Measurements from ENCODE around the gene SHANK1.
"Not testable (repeated sequence)": the region's sequence is repeated elsewhere in the genome, so short reads cannot be mapped to it uniquely, and the experiment has no call there.

Gene SHANK1

GRCh38 chr19:50750010-50750409 is 30.4 kb upstream of the SHANK1 start:
- Histone ChIP-seq H3K27me3 (ENCODE audit: control insufficient read depth, insufficient read depth, low read length) (0 out of 2 replicates have a peak, but pooled peaks cover under 1% of the 10 kb centered on the region), H3K4me3 (ENCODE audit: low read depth, low read length) (no peak overlapping the region), H3K4me1 (ENCODE audit: control insufficient read depth, insufficient read depth, low read length) (no peaks in the 10 kb centered on the region), H3K9me3 (ENCODE audit: control insufficient read depth, insufficient read depth, low read depth, low read length) (no peaks in the 10 kb centered on the region), H3K9ac (ENCODE audit: low read length) (no peak overlapping the region), H3K36me3 (ENCODE audit: control insufficient read depth, insufficient read depth, low read length) (no peaks in the 10 kb centered on the region), H3K27ac (ENCODE audit: low read depth, low read length) (no peak overlapping the region)

DNA sequence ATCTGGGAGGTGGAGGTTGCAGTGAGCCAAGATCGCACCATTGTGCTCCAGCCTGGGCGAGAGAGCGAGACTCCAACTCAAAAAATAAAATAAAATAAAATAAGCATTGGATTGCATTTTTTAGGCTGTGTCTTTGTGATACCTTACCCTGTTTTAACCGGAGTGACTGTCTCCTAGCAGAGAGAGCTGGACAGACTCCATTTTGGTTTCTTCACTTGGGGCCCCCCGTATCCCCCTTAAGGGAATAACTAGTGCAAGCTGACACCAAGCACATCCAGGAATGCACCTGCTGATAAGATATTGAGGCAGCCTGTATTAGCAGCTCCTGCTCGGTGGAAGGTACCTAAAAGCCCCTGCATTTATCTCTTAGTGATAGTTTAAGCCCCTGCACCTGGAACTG is 29.9 kb upstream of the SHANK1 start:
- no peaks in the 10 kb centered on the region for H3K9me3 ChIP-seq (ENCODE audit: control insufficient read depth, insufficient read depth, low read depth, low read length)
- H3K4me1 ChIP-seq (ENCODE audit: control insufficient read depth, insufficient read depth, low read length): no peaks in the 10 kb centered on the region
- no peaks in the 10 kb centered on the region for H3K36me3 ChIP-seq (ENCODE audit: control insufficient read depth, insufficient read depth, low read length)
- no peak overlapping the region for H3K4me3 ChIP-seq (ENCODE audit: low read depth, low read length)
- H3K27ac ChIP-seq (ENCODE audit: low read depth, low read length): no peak overlapping the region
- no peaks in the 10 kb centered on the region for H3K27me3 ChIP-seq (ENCODE audit: control insufficient read depth, insufficient read depth, low read length)
- H3K9ac ChIP-seq (ENCODE audit: low read length): no peak overlapping the region

- H3K27me3 ChIP-seq (ENCODE audit: control insufficient read depth, insufficient read depth, low read length); H3K9ac ChIP-seq (ENCODE audit: low read length); H3K4me3 ChIP-seq (ENCODE audit: low read depth, low read length); H3K27ac ChIP-seq (ENCODE audit: low read depth, low read length); H3K36me3 ChIP-seq (ENCODE audit: control insufficient read depth, insufficient read depth, low read length); H3K9me3 ChIP-seq (ENCODE audit: control insufficient read depth, insufficient read depth, low read depth, low read length); H3K4me1 ChIP-seq (ENCODE audit: control insufficient read depth, insufficient read depth, low read length): not testable (repeated sequence)
Measured at GRCh38 chr19:50747141-50747540, 27.5 kb upstream of the SHANK1 start.

- no peaks in the 10 kb centered on the region for H3K9me3 ChIP-seq (ENCODE audit: control insufficient read depth, insufficient read depth, low read depth, low read length)
- H3K27me3 ChIP-seq (ENCODE audit: control insufficient read depth, insufficient read depth, low read length): no peaks in the 10 kb centered on the region; the same call in 1 of the 2 replicates
- H3K4me3 ChIP-seq (ENCODE audit: low read depth, low read length): no peak overlapping the region
- H3K4me1 ChIP-seq (ENCODE audit: control insufficient read depth, insufficient read depth, low read length): no peaks in the 10 kb centered on the region
- H3K27ac ChIP-seq (ENCODE audit: low read depth, low read length): no peak overlapping the region
- H3K36me3 ChIP-seq (ENCODE audit: control insufficient read depth, insufficient read depth, low read length): no peaks in the 10 kb centered on the region
- no peak overlapping the region for H3K9ac ChIP-seq (ENCODE audit: low read length)
Measured at GRCh38 chr19:50745221-50745620, 25.6 kb upstream of the SHANK1 start.

DNA sequence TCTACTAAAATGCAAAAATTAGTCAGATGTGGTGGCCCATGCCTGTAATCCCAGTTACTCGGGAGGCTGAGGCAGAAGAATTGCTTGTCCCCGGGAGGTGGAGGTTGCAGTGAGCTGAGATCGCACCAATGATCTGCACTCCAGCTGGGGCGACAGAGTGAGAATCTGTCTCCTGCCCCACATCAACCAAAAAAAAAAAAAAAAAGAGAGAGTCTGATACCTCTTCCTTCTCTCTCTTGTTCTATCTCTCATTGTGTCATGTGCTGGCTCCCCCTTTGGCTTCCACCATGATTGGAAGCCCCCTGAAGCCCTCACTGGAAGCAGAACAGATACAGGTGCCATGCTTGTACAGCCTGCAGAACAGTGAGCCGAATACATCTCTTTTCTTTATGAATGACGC is 23.9 kb upstream of the SHANK1 start:
- Histone ChIP-seq H3K36me3 (ENCODE audit: control insufficient read depth, insufficient read depth, low read length) (no peaks in the 10 kb centered on the region), H3K9ac (ENCODE audit: low read length) (no peak overlapping the region), H3K9me3 (ENCODE audit: control insufficient read depth, insufficient read depth, low read depth, low read length) (no peaks in the 10 kb centered on the region), H3K4me3 (ENCODE audit: low read depth, low read length) (no peak overlapping the region), H3K27me3 (ENCODE audit: control insufficient read depth, insufficient read depth, low read length) (peaks cover 3% of the 10 kb centered on the region), H3K4me1 (ENCODE audit: control insufficient read depth, insufficient read depth, low read length) (no peaks in the 10 kb centered on the region), H3K27ac (ENCODE audit: low read depth, low read length) (no peak overlapping the region)

DNA sequence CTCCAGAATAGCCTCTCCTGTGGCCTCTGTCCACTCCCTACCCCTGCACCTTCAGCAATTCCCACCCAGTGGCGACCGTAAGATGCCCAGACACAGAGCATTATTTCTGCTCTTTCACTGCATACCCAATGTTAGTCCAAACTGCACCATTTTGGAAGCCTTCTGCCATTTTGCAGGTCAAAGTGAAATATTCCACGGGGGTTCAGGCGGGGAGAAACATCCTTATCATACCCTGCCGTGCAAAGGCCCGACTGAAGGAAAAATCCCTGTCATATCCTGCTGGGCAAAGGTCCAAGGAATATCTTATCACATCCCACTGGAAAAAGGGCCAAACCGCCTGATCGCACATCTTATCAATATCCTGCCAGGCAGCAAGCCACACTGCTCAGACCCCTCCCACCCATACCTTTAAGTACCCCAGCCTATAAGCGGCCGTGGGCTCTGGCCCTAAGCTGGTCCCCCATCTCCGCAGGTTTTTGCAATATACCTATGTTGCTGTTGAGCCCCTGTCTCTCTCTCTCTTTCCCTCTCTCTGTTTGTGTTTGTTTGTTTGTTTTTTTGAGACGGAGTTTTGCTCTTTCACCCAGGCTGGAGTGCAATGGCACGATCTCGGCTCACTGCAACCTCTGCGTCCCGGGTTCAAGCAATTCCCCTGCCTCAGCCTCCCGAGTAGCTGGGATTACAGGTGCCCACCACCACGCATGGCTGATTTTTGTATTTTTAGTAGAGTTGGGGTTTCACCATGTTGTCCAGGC is 21.8 kb upstream of the SHANK1 start:
- Histone ChIP-seq H3K27me3 (ENCODE audit: control insufficient read depth, insufficient read depth, low read length) (peaks cover 3% of the 10 kb centered on the region), H3K27ac (ENCODE audit: low read depth, low read length) (no peak overlapping the region), H3K4me3 (ENCODE audit: low read depth, low read length) (no peak overlapping the region), H3K9me3 (ENCODE audit: control insufficient read depth, insufficient read depth, low read depth, low read length) (no peaks in the 10 kb centered on the region), H3K4me1 (ENCODE audit: control insufficient read depth, insufficient read depth, low read length) (no peaks in the 10 kb centered on the region), H3K9ac (ENCODE audit: low read length) (no peak overlapping the region), H3K36me3 (ENCODE audit: control insufficient read depth, insufficient read depth, low read length) (no peaks in the 10 kb centered on the region)

DNA sequence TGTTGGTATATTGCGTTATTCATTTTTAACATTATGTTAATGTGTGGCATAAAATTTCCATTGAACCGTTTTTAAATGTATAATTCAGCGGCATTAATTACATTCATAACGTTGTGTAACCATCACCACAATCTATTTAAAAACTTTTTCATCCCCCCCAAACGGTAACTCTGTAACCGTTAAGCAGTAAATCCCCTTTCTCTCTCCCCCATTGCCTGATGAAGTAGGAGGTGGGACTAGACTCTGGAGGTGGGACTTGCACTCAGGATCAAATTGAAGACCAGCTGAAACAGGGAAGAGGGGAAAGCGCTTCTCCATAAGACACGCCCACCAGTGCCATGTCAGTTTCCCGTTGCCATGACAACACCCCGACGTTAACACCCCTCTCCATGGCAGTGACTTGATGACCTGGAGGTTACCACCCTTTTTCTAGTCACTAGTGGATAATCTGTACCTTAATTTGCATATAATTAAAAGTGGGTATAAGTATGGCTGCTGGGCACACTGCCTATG is 20.4 kb upstream of the SHANK1 start:
- Histone ChIP-seq H3K27me3 (ENCODE audit: control insufficient read depth, insufficient read depth, low read length) (peaks cover 3% of the 10 kb centered on the region), H3K27ac (ENCODE audit: low read depth, low read length) (no peak overlapping the region), H3K9me3 (ENCODE audit: control insufficient read depth, insufficient read depth, low read depth, low read length) (no peaks in the 10 kb centered on the region), H3K9ac (ENCODE audit: low read length) (no peak overlapping the region), H3K4me3 (ENCODE audit: low read depth, low read length) (no peak overlapping the region), H3K36me3 (ENCODE audit: control insufficient read depth, insufficient read depth, low read length) (no peaks in the 10 kb centered on the region), H3K4me1 (ENCODE audit: control insufficient read depth, insufficient read depth, low read length) (no peaks in the 10 kb centered on the region)

- Histone ChIP-seq H3K9ac (ENCODE audit: low read length) (no peak overlapping the region), H3K4me1 (ENCODE audit: control insufficient read depth, insufficient read depth, low read length) (no peaks in the 10 kb centered on the region), H3K9me3 (ENCODE audit: control insufficient read depth, insufficient read depth, low read depth, low read length) (no peaks in the 10 kb centered on the region), H3K36me3 (ENCODE audit: control insufficient read depth, insufficient read depth, low read length) (no peaks in the 10 kb centered on the region), H3K27ac (ENCODE audit: low read depth, low read length) (no peak overlapping the region), H3K4me3 (ENCODE audit: low read depth, low read length) (no peak overlapping the region), H3K27me3 (ENCODE audit: control insufficient read depth, insufficient read depth, low read length) (peaks cover 3% of the 10 kb centered on the region)
Measured at GRCh38 chr19:50739132-50739913, 19.7 kb upstream of the SHANK1 start.

DNA sequence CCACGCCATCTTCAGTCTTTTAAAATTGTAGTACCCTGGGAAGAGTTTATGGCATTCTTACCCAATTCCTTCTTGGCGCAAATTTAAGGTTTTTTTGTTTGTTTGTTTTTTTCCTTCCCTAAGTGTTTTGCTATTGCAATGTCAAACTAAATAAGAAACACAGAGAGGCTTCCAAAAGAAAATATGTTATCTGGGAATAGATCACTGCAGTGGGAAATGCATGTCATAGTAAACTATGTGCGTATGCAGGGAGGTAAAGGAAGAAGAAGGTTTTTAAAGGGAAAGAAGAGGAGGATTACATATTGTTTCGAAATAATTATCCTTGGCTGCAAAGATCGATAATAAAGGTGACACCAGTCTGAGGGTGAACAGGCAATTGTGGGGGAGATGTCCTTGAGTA is 16.7 kb upstream of the SHANK1 start:
- Histone ChIP-seq H3K9ac (ENCODE audit: low read length) (no peak overlapping the region), H3K27me3 (ENCODE audit: control insufficient read depth, insufficient read depth, low read length) (peaks cover 3% of the 10 kb centered on the region), H3K36me3 (ENCODE audit: control insufficient read depth, insufficient read depth, low read length) (no peaks in the 10 kb centered on the region), H3K9me3 (ENCODE audit: control insufficient read depth, insufficient read depth, low read depth, low read length) (no peaks in the 10 kb centered on the region), H3K4me3 (ENCODE audit: low read depth, low read length) (no peak overlapping the region), H3K4me1 (ENCODE audit: control insufficient read depth, insufficient read depth, low read length) (no peaks in the 10 kb centered on the region), H3K27ac (ENCODE audit: low read depth, low read length) (no peak overlapping the region)

DNA sequence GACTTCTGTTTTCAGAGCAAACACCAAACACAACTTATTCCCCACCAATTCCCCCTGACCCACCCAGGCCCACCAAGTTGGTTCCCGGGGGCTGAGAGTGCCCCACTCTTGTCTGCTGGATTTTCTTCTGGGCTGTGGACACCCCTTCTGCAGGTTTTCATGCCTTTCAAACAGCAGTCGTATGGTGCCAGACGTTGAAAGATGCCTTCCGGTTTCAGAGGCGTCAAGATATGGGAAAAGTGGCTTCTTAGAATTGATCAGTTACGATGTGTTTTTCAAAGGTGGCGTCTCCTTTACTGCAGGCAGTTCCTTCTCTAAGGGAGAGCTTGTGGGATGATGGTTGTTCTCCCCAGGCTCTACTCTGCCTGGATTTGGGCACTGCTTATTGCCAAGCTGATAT is 16.3 kb upstream of the SHANK1 start:
- no peak overlapping the region for H3K27ac ChIP-seq (ENCODE audit: low read depth, low read length)
- no peak overlapping the region for H3K9ac ChIP-seq (ENCODE audit: low read length)
- H3K4me1 ChIP-seq (ENCODE audit: control insufficient read depth, insufficient read depth, low read length): no peaks in the 10 kb centered on the region
- H3K9me3 ChIP-seq (ENCODE audit: control insufficient read depth, insufficient read depth, low read depth, low read length): no peaks in the 10 kb centered on the region
- H3K4me3 ChIP-seq (ENCODE audit: low read depth, low read length): no peak overlapping the region
- no peaks in the 10 kb centered on the region for H3K36me3 ChIP-seq (ENCODE audit: control insufficient read depth, insufficient read depth, low read length)
- peaks cover 3% of the 10 kb centered on the region; the same call in 1 of the 2 replicates for H3K27me3 ChIP-seq (ENCODE audit: control insufficient read depth, insufficient read depth, low read length)

DNA sequence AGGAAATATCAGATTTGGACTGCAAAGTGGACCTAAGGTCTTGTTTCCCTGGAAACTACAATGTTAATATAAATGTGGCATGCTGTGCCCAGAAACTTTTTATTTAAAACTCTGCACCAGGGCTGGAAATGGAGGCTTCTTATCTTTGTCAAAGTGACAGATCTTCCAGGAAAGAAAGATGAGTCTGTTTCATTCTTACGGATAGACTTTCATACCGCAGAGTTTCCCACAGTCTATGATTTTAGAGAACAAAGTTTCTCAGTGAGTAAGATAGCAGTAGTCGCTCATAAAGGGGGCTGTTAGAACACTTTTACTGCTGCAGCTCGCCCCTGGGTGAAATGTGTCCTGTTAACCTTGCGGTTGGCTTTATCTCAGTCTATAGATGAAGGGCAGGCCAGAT is 10.3 kb upstream of the SHANK1 start:
- H3K9me3 ChIP-seq (ENCODE audit: control insufficient read depth, insufficient read depth, low read depth, low read length): no peaks in the 10 kb centered on the region
- no peak overlapping the region for H3K4me3 ChIP-seq (ENCODE audit: low read depth, low read length)
- no peak overlapping the region for H3K9ac ChIP-seq (ENCODE audit: low read length)
- H3K27me3 ChIP-seq (ENCODE audit: control insufficient read depth, insufficient read depth, low read length): no peaks in the 10 kb centered on the region; the same call in 1 of the 2 replicates
- no peaks in the 10 kb centered on the region for H3K36me3 ChIP-seq (ENCODE audit: control insufficient read depth, insufficient read depth, low read length)
- no peak overlapping the region for H3K27ac ChIP-seq (ENCODE audit: low read depth, low read length)
- H3K4me1 ChIP-seq (ENCODE audit: control insufficient read depth, insufficient read depth, low read length): peaks cover 16% of the 10 kb centered on the region; the same call in 1 of the 2 replicates

Measured in HUES6 (cell line).